Activated B cell treated with CpG ODN at 0.5 μM for 24 hours (primary cell): Measurements from ENCODE around the gene PCDHA1. TPM values are rescaled to one million over a fixed set of nuclear protein-coding genes. Genes with fewer than 3 reads are reported as not detected.
"Not testable (repeated sequence)": the region's sequence is repeated elsewhere in the genome, so short reads cannot be mapped to it uniquely, and the experiment has no call there.

Experiments
- ATAC-seq: fragments of 200-7000 bp; cut with Tn5 transposase; one replicate; pipeline ENCODE4 v1.10.0; 2021; ENCODE audit warnings: low read depth, mild to moderate bottlenecking, moderate library complexity
- CTCF ChIA-PET: fragments of 350-600 bp; sonication (Branson Sonifier 250); formaldehyde crosslinking; loops from one replicate; lab custom pipeline; 2021; ENCODE audit warnings: antibody characterized with exemption; lab: Charles Lee
- POLR2A ChIA-PET: fragments of 350-600 bp; sonication (Branson Sonifier 250); formaldehyde crosslinking; loops from one replicate; lab custom pipeline; 2021; ENCODE audit warnings: antibody characterized with exemption; lab: Charles Lee
- DNase-seq: peaks from one replicate; pipeline ENCODE4 v3.0.0; 2022
- H3K27ac Mint-ChIP-seq: one replicate; pipeline ENCODE4 v1.8.0; 2020; ENCODE audit warnings: mixed read lengths
- H3K27me3 Mint-ChIP-seq: one replicate; pipeline ENCODE4 v1.8.0; 2021; ENCODE audit warnings: mixed read lengths
- H3K36me3 Mint-ChIP-seq: one replicate; pipeline ENCODE4 v1.8.0; 2021; ENCODE audit warnings: low read depth, mixed read lengths
- H3K4me1 Mint-ChIP-seq: one replicate; pipeline ENCODE4 v1.8.0; 2021; ENCODE audit warnings: mixed read lengths
- H3K4me3 Mint-ChIP-seq: one replicate; pipeline ENCODE4 v1.8.0; 2020; ENCODE audit warnings: mild to moderate bottlenecking, mixed read lengths
- H3K9me3 Mint-ChIP-seq: one replicate; pipeline ENCODE4 v1.8.0; 2020; ENCODE audit warnings: mixed read lengths
- intact Hi-C: fragments of 100-400 bp; cut with micrococcal nuclease; formaldehyde crosslinking; loops from one replicate; pipeline ENCODE4 v1.15.1; 2024
- total RNA-seq: library from RNA; stranded (reverse); gene quantifications from 2 replicates; pipeline ENCODE4 v1.2.3, GENCODE V29; 2022
- TF ChIP-seq, protein P1 (sequence below): fragments of 200-600 bp; IDR thresholded peaks from one replicate; pipeline ENCODE4 v1.8.0; 2022; ENCODE audit warnings: antibody characterized with exemption, mild to moderate bottlenecking

PCDHA1 gene
- total RNA-seq, 1 donor from 2014 or later, result not detected

DNA sequence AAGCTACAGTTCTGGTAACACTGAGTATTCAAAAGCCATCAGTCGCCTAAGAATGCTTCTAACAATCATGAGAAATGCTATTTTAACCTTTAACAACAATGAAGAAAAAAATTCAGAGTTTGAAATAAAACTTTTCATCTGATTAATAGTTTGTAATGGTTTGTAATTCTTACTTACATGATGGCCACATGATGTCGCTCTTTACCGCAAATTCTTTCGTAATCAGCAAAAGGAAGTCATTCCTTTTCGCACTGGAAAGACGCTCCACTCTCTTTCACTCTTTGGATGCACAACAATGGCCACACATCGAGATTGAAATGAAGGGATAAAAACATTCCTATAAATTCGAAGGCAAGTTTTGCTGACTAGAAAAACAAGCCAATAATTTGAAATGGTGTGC, 48.1 kb downstream of the PCDHA1 start, which contains the start of gene PCDHA7:
Gene PCDHA7, plus strand, starts transcription at position 277 of the 400 bp plus-strand sequence. Its CDS starts 115 bp downstream, at position 392.
- DNase-seq, result no peak
- Mint-ChIP-seq H3K9me3 (peaks cover 4% of the 10 kb centered on the region), H3K27ac (no peak within 1 kb of the TSS), H3K4me3 (no peak within 1 kb of the TSS), H3K4me1 (no peaks in the 10 kb centered on the region), H3K27me3 (peaks cover 14% of the 10 kb centered on the region), H3K36me3 (no peaks in the 10 kb centered on the region)
- ATAC-seq, result no peak
- TF ChIP-seq, protein P1, sequence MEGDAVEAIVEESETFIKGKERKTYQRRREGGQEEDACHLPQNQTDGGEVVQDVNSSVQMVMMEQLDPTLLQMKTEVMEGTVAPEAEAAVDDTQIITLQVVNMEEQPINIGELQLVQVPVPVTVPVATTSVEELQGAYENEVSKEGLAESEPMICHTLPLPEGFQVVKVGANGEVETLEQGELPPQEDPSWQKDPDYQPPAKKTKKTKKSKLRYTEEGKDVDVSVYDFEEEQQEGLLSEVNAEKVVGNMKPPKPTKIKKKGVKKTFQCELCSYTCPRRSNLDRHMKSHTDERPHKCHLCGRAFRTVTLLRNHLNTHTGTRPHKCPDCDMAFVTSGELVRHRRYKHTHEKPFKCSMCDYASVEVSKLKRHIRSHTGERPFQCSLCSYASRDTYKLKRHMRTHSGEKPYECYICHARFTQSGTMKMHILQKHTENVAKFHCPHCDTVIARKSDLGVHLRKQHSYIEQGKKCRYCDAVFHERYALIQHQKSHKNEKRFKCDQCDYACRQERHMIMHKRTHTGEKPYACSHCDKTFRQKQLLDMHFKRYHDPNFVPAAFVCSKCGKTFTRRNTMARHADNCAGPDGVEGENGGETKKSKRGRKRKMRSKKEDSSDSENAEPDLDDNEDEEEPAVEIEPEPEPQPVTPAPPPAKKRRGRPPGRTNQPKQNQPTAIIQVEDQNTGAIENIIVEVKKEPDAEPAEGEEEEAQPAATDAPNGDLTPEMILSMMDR, result no peak
- CTCF ChIA-PET, result no interaction called here
- intact Hi-C loops, result no loop called here
- POLR2A ChIA-PET, result no interaction called here

DNA sequence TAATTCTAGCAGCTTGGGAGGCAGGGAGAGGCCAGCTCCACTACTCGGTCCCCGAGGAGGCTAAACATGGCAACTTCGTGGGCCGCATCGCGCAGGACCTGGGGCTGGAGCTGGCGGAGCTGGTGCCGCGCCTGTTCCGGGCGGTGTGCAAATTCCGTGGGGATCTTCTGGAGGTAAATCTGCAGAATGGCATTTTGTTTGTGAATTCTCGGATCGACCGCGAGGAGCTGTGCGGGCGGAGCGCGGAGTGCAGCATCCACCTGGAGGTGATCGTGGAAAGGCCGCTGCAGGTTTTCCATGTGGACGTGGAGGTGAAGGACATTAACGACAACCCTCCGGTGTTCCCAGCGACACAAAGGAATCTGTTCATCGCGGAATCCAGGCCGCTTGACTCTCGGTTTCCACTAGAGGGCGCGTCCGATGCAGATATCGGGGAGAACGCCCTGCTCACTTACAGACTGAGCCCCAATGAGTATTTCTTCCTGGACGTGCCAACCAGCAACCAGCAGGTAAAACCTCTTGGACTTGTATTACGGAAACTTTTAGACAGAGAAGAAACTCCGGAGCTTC, 48.6 kb downstream of the PCDHA1 start:
- ATAC-seq, CTCF ChIA-PET, intact Hi-C loops, H3K4me1 Mint-ChIP-seq, DNase-seq, POLR2A ChIA-PET, H3K4me3 Mint-ChIP-seq, H3K36me3 Mint-ChIP-seq, H3K27ac Mint-ChIP-seq, H3K9me3 Mint-ChIP-seq: not testable (repeated sequence)
- H3K27me3 Mint-ChIP-seq, result peaks cover 14% of the 10 kb centered on the region

DNA sequence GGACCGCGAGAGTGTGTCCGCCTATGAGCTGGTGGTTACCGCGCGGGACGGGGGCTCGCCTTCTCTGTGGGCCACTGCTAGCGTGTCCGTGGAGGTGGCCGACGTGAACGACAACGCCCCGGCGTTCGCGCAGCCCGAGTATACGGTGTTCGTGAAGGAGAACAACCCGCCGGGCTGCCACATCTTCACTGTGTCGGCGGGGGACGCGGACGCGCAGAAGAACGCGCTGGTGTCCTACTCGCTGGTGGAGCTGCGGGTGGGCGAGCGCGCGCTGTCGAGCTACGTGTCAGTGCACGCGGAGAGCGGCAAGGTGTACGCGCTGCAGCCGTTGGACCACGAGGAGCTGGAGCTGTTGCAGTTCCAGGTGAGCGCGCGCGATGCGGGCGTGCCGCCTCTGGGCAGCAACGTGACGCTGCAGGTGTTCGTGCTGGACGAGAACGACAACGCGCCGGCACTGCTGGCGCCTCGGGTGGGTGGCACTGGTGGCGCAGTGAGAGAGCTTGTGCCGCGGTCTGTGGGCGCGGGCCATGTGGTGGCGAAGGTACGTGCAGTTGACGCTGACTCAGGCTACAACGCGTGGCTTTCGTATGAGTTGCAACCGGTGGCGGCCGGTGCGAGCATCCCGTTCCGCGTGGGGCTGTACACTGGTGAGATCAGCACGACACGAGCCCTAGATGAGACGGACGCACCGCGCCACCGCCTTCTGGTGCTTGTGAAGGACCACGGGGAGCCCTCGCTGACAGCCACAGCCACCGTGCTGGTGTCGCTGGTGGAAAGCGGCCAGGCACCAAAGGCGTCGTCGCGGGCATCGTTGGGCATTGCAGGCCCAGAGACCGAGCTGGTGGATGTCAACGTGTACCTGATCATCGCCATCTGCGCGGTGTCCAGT, 49.9 kb downstream of the PCDHA1 start:
- ChIA-PET POLR2A (no interaction called here), CTCF (no interaction called here)
- intact Hi-C loops, result no loop called here
- H3K4me1 Mint-ChIP-seq, result no peaks in the 10 kb centered on the region
- H3K9me3 Mint-ChIP-seq, result peaks cover 4% of the 10 kb centered on the region
- no peaks in the 10 kb centered on the region for H3K36me3 Mint-ChIP-seq
- DNase-seq (no peak), ATAC-seq (no peak)
- H3K27me3 Mint-ChIP-seq, result peaks cover 16% of the 10 kb centered on the region
- TF ChIP-seq, protein P1, result no peak
- H3K4me3 Mint-ChIP-seq, result no peak overlapping the region
- no peak overlapping the region for H3K27ac Mint-ChIP-seq

DNA sequence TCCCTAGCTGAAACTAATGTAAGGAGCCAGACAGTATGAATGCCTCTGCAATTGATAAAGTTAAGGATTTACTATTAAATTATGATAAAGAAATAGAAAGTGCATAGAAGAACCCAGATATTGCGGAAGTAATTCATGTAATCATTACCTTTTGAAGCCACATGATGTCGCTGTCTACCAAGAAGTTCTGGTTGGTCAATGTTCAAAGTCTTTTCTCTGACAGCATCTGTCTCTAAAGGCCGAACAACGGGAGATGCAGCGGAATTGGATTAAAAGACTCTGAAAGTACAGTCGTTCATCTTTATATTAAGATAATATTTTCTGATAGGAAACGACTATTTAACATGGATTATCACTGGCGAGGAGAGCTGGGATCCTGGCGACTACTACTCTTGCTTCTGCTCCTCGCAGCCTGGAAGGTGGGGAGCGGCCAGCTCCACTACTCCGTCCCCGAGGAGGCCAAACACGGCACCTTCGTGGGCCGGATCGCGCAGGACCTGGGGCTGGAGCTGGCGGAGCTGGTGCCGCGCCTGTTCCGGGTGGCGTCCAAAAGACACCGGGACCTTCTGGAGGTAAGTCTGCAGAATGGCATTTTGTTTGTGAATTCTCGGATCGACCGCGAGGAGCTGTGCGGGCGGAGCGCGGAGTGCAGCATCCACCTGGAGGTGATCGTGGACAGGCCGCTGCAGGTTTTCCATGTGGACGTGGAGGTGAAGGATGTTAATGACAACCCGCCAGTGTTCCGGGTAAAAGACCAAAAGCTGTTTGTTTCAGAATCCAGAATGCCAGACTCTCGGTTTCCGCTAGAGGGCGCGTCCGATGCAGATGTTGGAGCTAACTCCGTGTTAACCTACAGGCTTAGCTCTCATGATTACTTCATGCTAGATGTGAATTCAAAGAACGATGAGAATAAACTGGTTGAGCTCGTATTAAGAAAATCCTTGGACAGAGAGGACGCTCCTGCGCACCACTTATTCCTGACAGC, 55.3 kb downstream of the PCDHA1 start, which contains the start of gene PCDHA8:
Gene PCDHA8, plus strand, starts transcription at position 210 of the 985 bp plus-strand sequence. Its CDS starts 135 bp downstream, at position 345.
- no peak within 1 kb of the TSS for H3K27ac Mint-ChIP-seq
- TF ChIP-seq, protein P1, result no peak
- no peak within 1 kb of the TSS for H3K4me3 Mint-ChIP-seq
- H3K27me3 Mint-ChIP-seq, result peaks cover 2% of the 10 kb centered on the region
- no peak for DNase-seq
- ChIA-PET POLR2A (no interaction called here), CTCF (interaction anchor here (1.1 kb wide), 1 partner anchor 18 kb away, joined by 4 read pairs; no protein-coding TSS in a partner anchor)
- ATAC-seq, result no peak
- intact Hi-C loops, result no loop called here
- H3K36me3 Mint-ChIP-seq, result no peaks in the 10 kb centered on the region
- H3K9me3 Mint-ChIP-seq, result peaks cover 4% of the 10 kb centered on the region
- H3K4me1 Mint-ChIP-seq, result no peaks in the 10 kb centered on the region
